Mucosa of descending colon (tissue), 3 donors: ENCODE measurements around the gene YTHDC1. TPM values are rescaled to one million over a fixed set of nuclear protein-coding genes. Genes with fewer than 3 reads are reported as not detected.

Experiments used
- ATAC-seq: fragments of 200-7000 bp; cut with Tn5 transposase; one replicate; pipeline ENCODE4 v1.9.1; 2020; ENCODE audit warnings: mild to moderate bottlenecking, moderate library complexity
- DNase-seq, 3 donors: peaks; one replicate each; pipeline ENCODE4 v3.0.0-alpha.2; 2020
- H3K36me3 ChIP-seq: fragments of 200-600 bp; one replicate; pipeline ENCODE4 v1.8.0; 2021; ENCODE audit warnings: low read depth, mild to moderate bottlenecking
- H3K4me1 ChIP-seq: fragments of 200-600 bp; one replicate; pipeline ENCODE4 v1.8.0; 2021; ENCODE audit warnings: low read depth, mild to moderate bottlenecking
- H3K4me3 ChIP-seq: fragments of 200-600 bp; one replicate; pipeline ENCODE4 v1.8.0; 2021; ENCODE audit warnings: mild to moderate bottlenecking
- H3K9me3 ChIP-seq: fragments of 200-600 bp; one replicate; pipeline ENCODE4 v1.8.0; 2021; ENCODE audit warnings: mild to moderate bottlenecking
- intact Hi-C, 2 donors: fragments of 100-400 bp; cut with DNase I in 1 of 2; cut with micrococcal nuclease in 1 of 2; formaldehyde crosslinking; loops; one replicate each; pipeline versions ENCODE4 v1.11.0 to v1.11.1; 2022; cut with DNase I, micrococcal nuclease
- total RNA-seq, 3 donors: library from RNA; stranded (reverse); fragmentation: NEBNext Ultra II Directional in 2 of 3; extraction: Animal tissue kit (Norgen Biotek cat#: 25700) in 2 of 3; gene quantifications; one replicate each; pipeline versions ENCODE4 v1.2.1 to v1.2.4, GENCODE V29; 2021 to 2023
- TF ChIP-seq, protein P1 (sequence below): fragments of 200-600 bp; IDR thresholded peaks from one replicate; pipeline ENCODE4 v1.8.0; 2022; ENCODE audit warnings: antibody characterized with exemption, mild to moderate bottlenecking
- donor health status: DM: no; HTN: no; CAD: no; lungs with moderate emphysema.
- donor health status: DM: no; HTN: no; CAD: no.
- donor health status: DM: no; HTN: yes; CAD: no.

YTHDC1 gene
- total RNA-seq, 3 donors from 2014 or later = 55.1 to 92.3 (median 73.6) TPM

DNA sequence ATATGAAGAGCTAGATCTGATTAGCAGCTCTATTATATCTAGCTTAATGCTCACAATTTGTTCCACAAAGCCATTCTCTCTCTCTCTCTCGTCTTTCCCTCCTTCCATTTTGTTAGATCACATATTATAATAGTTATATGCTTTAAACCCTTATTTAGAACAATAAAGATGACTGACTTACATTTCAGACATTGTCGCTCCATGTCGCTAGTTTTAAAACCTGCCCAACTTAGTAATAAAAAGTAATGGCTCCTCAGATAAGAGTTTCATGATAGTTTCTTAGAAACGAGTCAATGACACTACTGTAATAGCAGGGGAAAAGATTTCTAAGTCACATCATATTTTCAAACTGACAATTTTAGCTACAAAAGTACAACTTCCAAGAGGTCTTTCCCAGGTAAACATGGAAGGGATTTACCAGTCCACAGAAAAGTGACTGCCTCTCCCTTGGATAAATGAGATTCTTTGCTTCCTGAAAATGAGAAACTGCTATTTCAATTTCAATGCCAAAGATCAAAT is 38.5 kb upstream of the YTHDC1 start:
- ATAC-seq = peak; percentile 78
- TF ChIP-seq, protein P1, sequence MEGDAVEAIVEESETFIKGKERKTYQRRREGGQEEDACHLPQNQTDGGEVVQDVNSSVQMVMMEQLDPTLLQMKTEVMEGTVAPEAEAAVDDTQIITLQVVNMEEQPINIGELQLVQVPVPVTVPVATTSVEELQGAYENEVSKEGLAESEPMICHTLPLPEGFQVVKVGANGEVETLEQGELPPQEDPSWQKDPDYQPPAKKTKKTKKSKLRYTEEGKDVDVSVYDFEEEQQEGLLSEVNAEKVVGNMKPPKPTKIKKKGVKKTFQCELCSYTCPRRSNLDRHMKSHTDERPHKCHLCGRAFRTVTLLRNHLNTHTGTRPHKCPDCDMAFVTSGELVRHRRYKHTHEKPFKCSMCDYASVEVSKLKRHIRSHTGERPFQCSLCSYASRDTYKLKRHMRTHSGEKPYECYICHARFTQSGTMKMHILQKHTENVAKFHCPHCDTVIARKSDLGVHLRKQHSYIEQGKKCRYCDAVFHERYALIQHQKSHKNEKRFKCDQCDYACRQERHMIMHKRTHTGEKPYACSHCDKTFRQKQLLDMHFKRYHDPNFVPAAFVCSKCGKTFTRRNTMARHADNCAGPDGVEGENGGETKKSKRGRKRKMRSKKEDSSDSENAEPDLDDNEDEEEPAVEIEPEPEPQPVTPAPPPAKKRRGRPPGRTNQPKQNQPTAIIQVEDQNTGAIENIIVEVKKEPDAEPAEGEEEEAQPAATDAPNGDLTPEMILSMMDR = no peak

DNA sequence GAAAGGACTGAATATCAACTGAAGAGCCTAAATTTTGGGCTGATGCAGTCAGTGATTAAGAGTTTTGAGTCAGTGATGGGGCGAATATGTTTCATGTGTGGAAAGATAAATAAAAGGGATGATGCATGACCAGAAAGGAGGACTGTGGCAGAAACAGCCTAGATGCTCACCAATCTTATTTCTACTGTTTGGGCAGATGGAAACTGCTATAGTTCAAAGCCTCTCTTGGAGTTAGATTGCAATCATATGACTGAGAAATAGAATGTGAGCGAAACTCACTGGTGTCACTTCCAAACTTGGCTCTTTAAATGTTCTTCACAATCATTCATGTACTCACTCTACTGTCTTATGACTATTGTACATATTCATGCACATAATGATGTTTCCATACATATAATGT is 35.4 kb upstream of the YTHDC1 start:
- Histone ChIP-seq H3K9me3 (no peaks in the 10 kb centered on the region), H3K4me1 (no peaks in the 10 kb centered on the region), H3K4me3 (no peak overlapping the region), H3K36me3 (no peaks in the 10 kb centered on the region)
- DNase-seq (no peak), ATAC-seq (no peak)
- intact Hi-C loops = no loop called here
- TF ChIP-seq, protein P1 = no peak

More for the DNA sequence above, 38.5 kb upstream of the YTHDC1 start:
- no peaks in the 10 kb centered on the region for H3K36me3 ChIP-seq
- H3K9me3 ChIP-seq = no peaks in the 10 kb centered on the region
- DNase-seq = no peak
- H3K4me1 ChIP-seq = no peaks in the 10 kb centered on the region
- H3K4me3 ChIP-seq = no peak overlapping the region
- intact Hi-C loops = no loop called here

DNA sequence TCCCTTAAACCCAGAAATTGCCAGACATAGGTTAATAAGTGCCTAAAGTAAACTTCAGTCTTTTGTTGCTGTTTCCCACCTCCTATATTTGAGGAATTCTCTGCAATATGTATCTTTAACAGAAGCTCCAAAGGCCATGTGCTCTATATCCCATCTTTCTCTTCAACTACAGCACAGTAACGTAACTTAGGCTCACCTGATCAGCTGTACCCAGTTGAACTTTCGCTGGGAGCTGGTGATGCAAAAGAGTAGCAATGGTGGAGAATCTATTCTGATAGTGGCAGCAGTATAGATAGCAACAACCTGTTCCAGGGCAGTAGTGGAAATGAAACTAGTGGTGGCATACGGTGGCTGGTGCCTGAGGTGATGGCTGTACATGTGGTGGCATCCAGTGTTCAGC is 33.2 kb upstream of the YTHDC1 start:
- DNase-seq (no peak), ATAC-seq (no peak)
- no peaks in the 10 kb centered on the region for H3K9me3 ChIP-seq

DNA sequence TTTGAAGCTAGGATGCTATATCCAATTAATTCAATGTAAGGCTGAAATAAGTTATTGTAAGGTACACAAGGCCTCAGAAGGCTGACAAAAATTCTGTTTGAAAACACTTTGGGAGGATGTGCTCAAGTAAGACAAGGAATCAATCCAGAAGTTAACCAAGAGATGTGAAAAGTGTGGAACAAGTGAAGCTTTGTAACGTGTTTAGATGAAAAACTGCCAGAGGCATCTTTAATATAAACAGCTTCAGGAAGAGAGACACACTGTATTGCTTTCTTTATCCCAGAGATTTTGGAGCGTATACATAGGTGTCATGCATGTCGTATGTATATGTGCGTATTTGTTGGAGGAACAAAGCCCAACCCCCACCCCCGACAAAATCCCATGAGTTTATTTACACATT is 28.3 kb upstream of the YTHDC1 start:
- H3K4me3 ChIP-seq = no peak overlapping the region
- ATAC-seq (no peak), DNase-seq (no peak)
- H3K9me3 ChIP-seq = no peaks in the 10 kb centered on the region
- TF ChIP-seq, protein P1 = no peak
- H3K4me1 ChIP-seq = no peaks in the 10 kb centered on the region
- no peaks in the 10 kb centered on the region for H3K36me3 ChIP-seq
- intact Hi-C loops = loop anchor here (5.0 kb wide), 1 partner anchor 106 kb away; no protein-coding TSS in a partner anchor

More for the DNA sequence above, 33.2 kb upstream of the YTHDC1 start:
- intact Hi-C loops = no loop called here
- TF ChIP-seq, protein P1 = no peak
- Histone ChIP-seq H3K4me3 (no peak overlapping the region), H3K36me3 (no peaks in the 10 kb centered on the region), H3K4me1 (no peaks in the 10 kb centered on the region)

DNA sequence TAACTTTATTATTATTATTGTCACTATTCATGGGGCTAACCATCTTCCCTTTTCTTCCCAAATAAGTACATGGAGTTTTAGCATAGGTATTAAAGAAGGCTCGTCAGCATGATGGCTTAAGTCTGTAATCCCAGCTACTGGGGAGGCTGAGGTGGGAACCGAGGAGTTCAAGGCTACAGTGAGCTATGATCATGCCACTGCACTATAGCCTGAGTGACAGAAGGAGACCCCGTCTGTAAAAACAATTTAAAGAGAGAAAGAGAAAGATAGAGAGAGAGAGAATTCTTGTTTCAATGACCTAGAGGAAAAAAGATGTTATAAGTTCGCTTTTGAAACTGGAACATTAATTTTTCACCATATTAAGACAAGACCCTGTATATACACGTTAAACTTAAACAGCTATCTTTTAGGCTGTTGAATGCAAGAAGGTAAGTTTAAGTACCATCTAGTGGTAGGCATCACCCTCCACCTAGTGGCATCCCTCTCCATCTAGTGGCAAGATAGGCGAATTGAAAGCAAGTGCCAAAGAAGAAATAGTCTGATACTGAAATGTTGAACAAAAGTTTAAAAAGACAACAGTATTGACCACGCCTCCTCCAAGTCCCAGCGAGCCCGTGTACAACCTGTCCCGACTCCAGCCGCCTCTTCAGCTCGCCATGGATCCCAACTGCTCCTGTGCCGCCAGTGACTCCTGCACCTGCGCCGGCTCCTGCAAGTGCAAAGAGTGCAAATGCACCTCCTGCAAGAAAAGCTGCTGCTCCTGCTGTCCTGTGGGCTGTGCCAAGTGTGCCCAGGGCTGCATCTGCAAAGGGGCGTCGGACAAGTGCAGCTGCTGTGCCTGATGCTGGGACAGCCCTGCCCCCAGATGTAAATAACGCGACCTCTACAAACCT is 26.0 kb upstream of the YTHDC1 start:
- Histone ChIP-seq H3K4me3 (no peak overlapping the region), H3K4me1 (no peaks in the 10 kb centered on the region), H3K9me3 (no peaks in the 10 kb centered on the region), H3K36me3 (no peaks in the 10 kb centered on the region)
- ATAC-seq = peak; percentile 92
- peak; percentile 52 to 65 (median 58) for DNase-seq
- intact Hi-C loops = loop anchor here (5.0 kb wide), 1 partner anchor 104 kb away; no protein-coding TSS in a partner anchor
- TF ChIP-seq, protein P1 = peak; percentile 50
